Fibroblast of lung (primary cell): ENCODE data around the gene BPGM.

Experiments
- CTCF ChIP-seq, 2 donors: IDR thresholded peaks in 1 of 2; conservative IDR thresholded peaks in 1 of 2; 1 replicate in 1 of 2; 2 replicates in 1 of 2; pipeline ENCODE4 v1.5.1; 2011 to 2012; ENCODE audit warnings: low read length in 2 of 2, control low read depth in 1 of 2, inconsistent platforms in 1 of 2, low read depth in 1 of 2, mild to moderate bottlenecking in 1 of 2
- EZH2 ChIP-seq: IDR thresholded peaks from 2 replicates; pipeline ENCODE4 v1.5.1; 2012; ENCODE audit warnings: low read length, control low read depth, mild to moderate bottlenecking; ENCODE audit errors: missing control alignments

- TF ChIP-seq CTCF (conservative IDR thresholded peaks at IDR 0.05 in 1 of 2, IDR thresholded peaks at IDR 0.05 in 1 of 2; ENCODE audit: low read depth in 1 of 2, low read length in 2 of 2), result no peak
- no peak for TF ChIP-seq EZH2
These were observed 63.8 kb downstream of the BPGM start for GRCh38 chr7:134710511-134710853.
